Peyer's patch (tissue), 4 donors: ENCODE measurements around the gene MUC21.

ENCODE experiments used
- CTCF ChIP-seq, 6 experiments: fragments of 450-650 bp in 4 of 6; fragments of 200-600 bp in 2 of 6; sonication (generic) in 1 of 6; IDR thresholded peaks; one replicate each; pipeline ENCODE4 v1.5.1; 2017 to 2019; ENCODE audit warnings: antibody characterized with exemption in 6 of 6, mild to moderate bottlenecking in 3 of 6, moderate library complexity in 1 of 6
- POLR2A ChIP-seq, 2 donors: fragments of 450-650 bp; IDR thresholded peaks; one replicate each; pipeline ENCODE4 v1.5.1; 2017; ENCODE audit warnings: antibody characterized with exemption in 2 of 2, mild to moderate bottlenecking in 2 of 2, moderate library complexity in 2 of 2

GRCh38 chr6:30962716-30963115, 20.8 kb upstream of the MUC21 start:
- TF ChIP-seq CTCF (IDR thresholded peaks at IDR 0.05) (no peak), POLR2A (IDR thresholded peaks at IDR 0.05) (no peak)
